Neural cell (in vitro differentiated cells): Measurements from ENCODE around the gene CAMK2N2. TPM values are rescaled to one million over a fixed set of nuclear protein-coding genes. Genes with fewer than 3 reads are reported as not detected.

Source experiments
- H2AFZ ChIP-seq: fragments of 200-600, 300-800 bp; sonication (generic), shearing (Covaris generic); 2 replicates; pipeline ENCODE4 v1.6.0; 2014; ENCODE audit warnings: low read depth, mild to moderate bottlenecking, antibody characterized with exemption, low read length, moderate library complexity
- H3F3A ChIP-seq: fragments of 200-600 bp; shearing (Covaris generic); 2 replicates; pipeline ENCODE4 v1.6.1; 2016; ENCODE audit warnings: mild to moderate bottlenecking, moderate library complexity, mixed read lengths, antibody characterized with exemption, low read length; ENCODE audit not compliant: insufficient read depth, poor library complexity, severe bottlenecking
- H3K27ac ChIP-seq: fragments of 200-600, 300-800 bp; sonication (generic), shearing (Covaris generic); 2 replicates; pipeline ENCODE4 v1.5.1; 2014; ENCODE audit warnings: mild to moderate bottlenecking, low read length, moderate library complexity
- H3K27me3 ChIP-seq: fragments of 300-800, 200-600 bp; sonication (generic), shearing (Covaris generic); 2 replicates; pipeline ENCODE4 v1.6.0; 2014; ENCODE audit warnings: mild to moderate bottlenecking, low read depth, low read length, moderate library complexity; ENCODE audit not compliant: insufficient read depth
- H3K36me3 ChIP-seq: fragments of 300-800, 200-600 bp; sonication (generic), shearing (Covaris generic); 2 replicates; pipeline ENCODE4 v1.5.1; 2014; ENCODE audit warnings: mild to moderate bottlenecking, antibody characterized with exemption, low read length, moderate library complexity; ENCODE audit not compliant: insufficient read depth
- H3K4me2 ChIP-seq: fragments of 300-800, 200-600 bp; sonication (generic), shearing (Covaris generic); 2 replicates; pipeline ENCODE4 v1.6.0; 2014; ENCODE audit warnings: mild to moderate bottlenecking, low read length
- H3K4me3 ChIP-seq: fragments of 300-800, 200-600 bp; sonication (generic), shearing (Covaris generic); 2 replicates; pipeline ENCODE4 v1.5.1; 2014; ENCODE audit warnings: mild to moderate bottlenecking, low read length, moderate library complexity
- H3K79me2 ChIP-seq: fragments of 200-600 bp; shearing (Covaris generic); replicated peaks from 2 replicates; pipeline ENCODE4 v1.6.0; 2014; ENCODE audit warnings: mild to moderate bottlenecking, low read length, moderate library complexity; ENCODE audit not compliant: insufficient read depth
- H3K9ac ChIP-seq: fragments of 300-800, 200-600 bp; sonication (generic), shearing (Covaris generic); 2 replicates; pipeline ENCODE4 v1.6.1; 2016; ENCODE audit warnings: mild to moderate bottlenecking, low read length, mixed read lengths
- H3K9me2 ChIP-seq: fragments of 200-600 bp; shearing (Covaris generic); 2 replicates; pipeline ENCODE4 v1.6.1; 2016; ENCODE audit warnings: mild to moderate bottlenecking, low read length, mixed read lengths; ENCODE audit not compliant: insufficient read depth
- H3K9me3 ChIP-seq: fragments of 200-600, 300-800 bp; sonication (generic), shearing (Covaris generic); 2 replicates; pipeline ENCODE4 v1.6.1; 2016; ENCODE audit warnings: mild to moderate bottlenecking, mixed run types, low read length, moderate library complexity, mixed read lengths
- H4K20me1 ChIP-seq: fragments of 200-600 bp; shearing (Covaris generic); 2 replicates; pipeline ENCODE4 v1.6.1; 2016; ENCODE audit warnings: mild to moderate bottlenecking, mixed run types; ENCODE audit not compliant: insufficient read depth
- CTCF ChIP-seq: fragments of 450-650 bp; IDR thresholded peaks from 2 replicates; pipeline ENCODE4 v1.5.1; 2014; ENCODE audit warnings: antibody characterized with exemption, mild to moderate bottlenecking, moderate library complexity; ENCODE audit not compliant: poor library complexity, severe bottlenecking
- EP300 ChIP-seq: fragments of 450-650 bp; conservative IDR thresholded peaks from 2 replicates; pipeline ENCODE4 v1.6.1; 2014; ENCODE audit warnings: antibody characterized with exemption, mild to moderate bottlenecking, moderate library complexity; ENCODE audit not compliant: poor library complexity, severe bottlenecking
- EZH2 ChIP-seq: fragments of 200-600, 300-800 bp; shearing (Covaris generic), sonication (generic); IDR thresholded peaks from 2 replicates; pipeline ENCODE4 v1.6.1; 2014; ENCODE audit warnings: antibody characterized with exemption, low read length, borderline replicate concordance, mild to moderate bottlenecking; ENCODE audit not compliant: insufficient read depth, poor library complexity, severe bottlenecking
- MXI1 ChIP-seq: fragments of 450-650 bp; conservative IDR thresholded peaks from 2 replicates; pipeline ENCODE4 v1.6.1; 2014; ENCODE audit warnings: antibody characterized with exemption, mild to moderate bottlenecking; ENCODE audit not compliant: poor library complexity, severe bottlenecking
- POLR2AphosphoS5 ChIP-seq: IDR thresholded peaks from 2 replicates; pipeline ENCODE4 v1.6.1; 2012
- RAD21 ChIP-seq: fragments of 450-650 bp; conservative IDR thresholded peaks from 2 replicates; pipeline ENCODE4 v1.6.1; 2014; ENCODE audit warnings: antibody characterized with exemption, mild to moderate bottlenecking, moderate library complexity
- SMC3 ChIP-seq: fragments of 450-650 bp; conservative IDR thresholded peaks from 2 replicates; pipeline ENCODE4 v1.6.1; 2014; ENCODE audit warnings: antibody characterized with exemption, mild to moderate bottlenecking, moderate library complexity; ENCODE audit not compliant: poor library complexity
- TAF1 ChIP-seq: IDR thresholded peaks from 2 replicates; pipeline ENCODE4 v1.6.1; 2012; ENCODE audit warnings: low read depth
- polyA plus RNA-seq: library from polyadenylated mRNA; depleted of rRNA; stranded (reverse); fragments of >200 nt; gene quantifications from 2 replicates; pipeline ENCODE4 v1.2.3, GENCODE V29; 2014
- TF ChIP-seq, protein P1 (sequence below): IDR thresholded peaks from 2 replicates; pipeline ENCODE4 v1.6.1; 2012; ENCODE audit warnings: borderline replicate concordance

Gene CAMK2N2
- polyA plus RNA-seq, 1 donor from 2014 or later, result 2.8 TPM

DNA sequence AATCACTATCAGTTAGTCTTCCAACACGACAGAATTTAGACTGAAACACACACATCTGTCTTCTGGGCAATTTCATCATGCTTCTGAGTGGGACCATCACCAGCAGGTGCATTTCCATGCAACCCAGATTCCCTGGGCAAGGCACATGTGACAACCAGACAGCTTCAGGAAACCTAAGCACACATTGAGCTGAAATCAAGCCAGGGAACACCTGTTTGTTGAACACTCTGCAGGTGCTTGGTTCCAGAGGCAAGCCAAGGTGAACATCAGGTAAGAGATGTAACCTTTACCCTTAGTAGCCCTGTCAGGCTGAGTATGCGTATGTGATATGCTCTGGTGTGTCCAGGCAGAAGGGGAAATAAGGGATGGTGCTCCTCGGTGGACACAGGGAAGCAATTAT lies 34.4 kb upstream of the CAMK2N2 start:
- TF ChIP-seq TAF1 (no peak), SMC3 (no peak), CTCF (no peak), RAD21 (no peak), EP300 (no peak), MXI1 (no peak), EZH2 (no peak), POLR2AphosphoS5 (no peak)
- TF ChIP-seq, protein P1, sequence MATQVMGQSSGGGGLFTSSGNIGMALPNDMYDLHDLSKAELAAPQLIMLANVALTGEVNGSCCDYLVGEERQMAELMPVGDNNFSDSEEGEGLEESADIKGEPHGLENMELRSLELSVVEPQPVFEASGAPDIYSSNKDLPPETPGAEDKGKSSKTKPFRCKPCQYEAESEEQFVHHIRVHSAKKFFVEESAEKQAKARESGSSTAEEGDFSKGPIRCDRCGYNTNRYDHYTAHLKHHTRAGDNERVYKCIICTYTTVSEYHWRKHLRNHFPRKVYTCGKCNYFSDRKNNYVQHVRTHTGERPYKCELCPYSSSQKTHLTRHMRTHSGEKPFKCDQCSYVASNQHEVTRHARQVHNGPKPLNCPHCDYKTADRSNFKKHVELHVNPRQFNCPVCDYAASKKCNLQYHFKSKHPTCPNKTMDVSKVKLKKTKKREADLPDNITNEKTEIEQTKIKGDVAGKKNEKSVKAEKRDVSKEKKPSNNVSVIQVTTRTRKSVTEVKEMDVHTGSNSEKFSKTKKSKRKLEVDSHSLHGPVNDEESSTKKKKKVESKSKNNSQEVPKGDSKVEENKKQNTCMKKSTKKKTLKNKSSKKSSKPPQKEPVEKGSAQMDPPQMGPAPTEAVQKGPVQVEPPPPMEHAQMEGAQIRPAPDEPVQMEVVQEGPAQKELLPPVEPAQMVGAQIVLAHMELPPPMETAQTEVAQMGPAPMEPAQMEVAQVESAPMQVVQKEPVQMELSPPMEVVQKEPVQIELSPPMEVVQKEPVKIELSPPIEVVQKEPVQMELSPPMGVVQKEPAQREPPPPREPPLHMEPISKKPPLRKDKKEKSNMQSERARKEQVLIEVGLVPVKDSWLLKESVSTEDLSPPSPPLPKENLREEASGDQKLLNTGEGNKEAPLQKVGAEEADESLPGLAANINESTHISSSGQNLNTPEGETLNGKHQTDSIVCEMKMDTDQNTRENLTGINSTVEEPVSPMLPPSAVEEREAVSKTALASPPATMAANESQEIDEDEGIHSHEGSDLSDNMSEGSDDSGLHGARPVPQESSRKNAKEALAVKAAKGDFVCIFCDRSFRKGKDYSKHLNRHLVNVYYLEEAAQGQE, result no peak
- no peaks in the 10 kb centered on the region for H4K20me1 ChIP-seq
- no peak overlapping the region for H3K27ac ChIP-seq
- H3K4me2 ChIP-seq, result no peak overlapping the region
- H3K9ac ChIP-seq, result no peak overlapping the region
- H3K36me3 ChIP-seq, result no peaks in the 10 kb centered on the region
- H3K9me3 ChIP-seq, result no peaks in the 10 kb centered on the region
- H3K79me2 ChIP-seq, result peaks cover 15% of the 10 kb centered on the region
- H3K4me3 ChIP-seq, result no peak overlapping the region
- no peak overlapping the region for H2AFZ ChIP-seq
- H3K9me2 ChIP-seq, result no peaks in the 10 kb centered on the region
- no peaks in the 10 kb centered on the region for H3F3A ChIP-seq
- H3K27me3 ChIP-seq, result no peaks in the 10 kb centered on the region

DNA sequence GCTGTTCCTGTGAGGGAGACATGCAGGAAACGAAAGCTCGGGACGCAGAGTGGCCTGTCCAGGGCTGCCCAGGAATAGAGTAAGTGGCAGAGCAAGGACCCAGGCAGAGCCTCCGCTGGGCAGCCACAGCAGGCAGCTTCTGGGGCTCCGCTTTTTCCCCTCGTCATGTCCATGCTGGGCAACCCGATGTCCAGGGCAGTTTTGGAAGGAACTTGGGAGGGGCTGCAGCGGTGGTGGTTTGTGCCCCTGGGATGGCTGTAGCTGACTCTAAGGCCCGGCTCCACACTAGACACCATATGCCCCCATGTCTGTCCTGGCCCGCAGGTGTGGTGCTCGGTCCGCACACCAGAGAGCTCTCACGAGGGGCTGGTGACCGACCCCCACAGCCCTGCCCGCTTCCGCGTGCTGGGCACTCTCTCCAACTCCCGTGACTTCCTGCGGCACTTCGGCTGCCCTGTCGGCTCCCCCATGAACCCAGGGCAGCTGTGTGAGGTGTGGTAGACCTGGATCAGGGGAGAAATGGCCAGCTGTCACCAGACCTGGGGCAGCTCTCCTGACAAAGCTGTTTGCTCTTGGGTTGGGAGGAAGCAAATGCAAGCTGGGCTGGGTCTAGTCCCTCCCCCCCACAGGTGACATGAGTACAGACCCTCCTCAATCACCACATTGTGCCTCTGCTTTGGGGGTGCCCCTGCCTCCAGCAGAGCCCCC lies 30.5 kb upstream of the CAMK2N2 start:
- H2AFZ ChIP-seq, result no peak overlapping the region
- no peaks in the 10 kb centered on the region for H3K79me2 ChIP-seq

More for the DNA sequence above, 30.5 kb upstream of the CAMK2N2 start:
- Histone ChIP-seq H3K9ac (no peak overlapping the region), H3K27ac (no peak overlapping the region), H3K4me2 (no peak overlapping the region), H3K36me3 (no peaks in the 10 kb centered on the region), H3K27me3 (no peaks in the 10 kb centered on the region), H3K9me3 (no peaks in the 10 kb centered on the region), H4K20me1 (no peaks in the 10 kb centered on the region), H3F3A (no peaks in the 10 kb centered on the region), H3K9me2 (no peaks in the 10 kb centered on the region), H3K4me3 (no peak overlapping the region)
- TF ChIP-seq TAF1 (no peak), SMC3 (no peak), POLR2AphosphoS5 (no peak), CTCF (no peak), EP300 (no peak), EZH2 (no peak), MXI1 (no peak), RAD21 (no peak)
- TF ChIP-seq, protein P1, result no peak
